Neuronal stem cell (in vitro differentiated cells): Measurements from ENCODE around the gene MTX1.
A peak's percentile ranks its signal among the peaks of the same experiment; 100 is the strongest.

Source experiments
- DNase-seq: peaks from one replicate; pipeline ENCODE4 v3.0.0-alpha.2; 2013; ENCODE audit warnings: low spot score
- H2AFZ ChIP-seq: one replicate; pipeline ENCODE4 v1.6.1; 2013; ENCODE audit warnings: mild to moderate bottlenecking, low read length, inconsistent platforms
- H2AK5ac ChIP-seq: 2 replicates; pipeline ENCODE4 v1.6.1; 2013; ENCODE audit warnings: low read depth, mild to moderate bottlenecking, inconsistent platforms, low read length, moderate library complexity, mixed read lengths
- H2BK120ac ChIP-seq: 2 replicates; pipeline ENCODE4 v1.6.1; 2013; ENCODE audit warnings: low read depth, mild to moderate bottlenecking, inconsistent platforms, low read length, moderate library complexity, mixed read lengths
- H2BK12ac ChIP-seq: one replicate; pipeline ENCODE4 v1.6.1; 2013; ENCODE audit warnings: low read length, inconsistent platforms
- H2BK15ac ChIP-seq: 2 replicates; pipeline ENCODE4 v1.6.1; 2013; ENCODE audit warnings: mild to moderate bottlenecking, low read length, inconsistent platforms, mixed read lengths
- H2BK5ac ChIP-seq: one replicate; pipeline ENCODE4 v1.6.1; 2013; ENCODE audit warnings: inconsistent platforms, mild to moderate bottlenecking, low read length, moderate library complexity
- H3K14ac ChIP-seq: one replicate; pipeline ENCODE4 v1.6.1; 2013; ENCODE audit warnings: low read length, inconsistent platforms
- H3K18ac ChIP-seq: 2 replicates; pipeline ENCODE4 v1.6.1; 2013; ENCODE audit warnings: low read length, inconsistent platforms
- H3K23ac ChIP-seq: 2 replicates; pipeline ENCODE4 v1.6.1; 2013; ENCODE audit warnings: low read depth, mild to moderate bottlenecking, mixed read lengths, low read length, inconsistent platforms; ENCODE audit not compliant: poor library complexity
- H3K27ac ChIP-seq: replicated peaks from 3 replicates; pipeline ENCODE4 v1.5.1; 2013; ENCODE audit warnings: low read length, inconsistent platforms
- H3K27me3 ChIP-seq, 3 experiments: 2 replicates each; pipeline ENCODE4 v1.6.1; 2013; ENCODE audit warnings: low read length in 3 of 3, mild to moderate bottlenecking in 2 of 3, inconsistent platforms in 1 of 3, low read depth in 1 of 3, mixed read lengths in 1 of 3, moderate library complexity in 1 of 3; ENCODE audit not compliant: control insufficient read depth in 3 of 3, insufficient read depth in 3 of 3
- H3K36me3 ChIP-seq, 2 donors: replicated peaks in 1 of 2; 2 replicates each; pipeline ENCODE4 v1.6.1; 2013; ENCODE audit warnings: low read length in 2 of 2; ENCODE audit not compliant: control insufficient read depth in 2 of 2, insufficient read depth in 2 of 2
- H3K4ac ChIP-seq: 2 replicates; pipeline ENCODE4 v1.6.1; 2013; ENCODE audit warnings: inconsistent platforms, mild to moderate bottlenecking, low read length, moderate library complexity
- H3K4me1 ChIP-seq, 2 donors: 1 replicate in 1 of 2; 2 replicates in 1 of 2; pipeline ENCODE4 v1.6.1; 2013; ENCODE audit warnings: low read length in 2 of 2, low read depth in 1 of 2; ENCODE audit not compliant: control insufficient read depth in 2 of 2, insufficient read depth in 1 of 2
- H3K4me2 ChIP-seq: one replicate; pipeline ENCODE4 v1.6.1; 2013; ENCODE audit warnings: mild to moderate bottlenecking, low read length, inconsistent platforms; ENCODE audit not compliant: insufficient read depth, poor library complexity, severe bottlenecking
- H3K4me3 ChIP-seq, 2 donors: 2 replicates each; pipeline ENCODE4 v1.5.1; 2013; ENCODE audit warnings: low read length in 2 of 2, mild to moderate bottlenecking in 2 of 2, inconsistent platforms in 1 of 2, moderate library complexity in 1 of 2
- H3K79me1 ChIP-seq: one replicate; pipeline ENCODE4 v1.6.1; 2013; ENCODE audit warnings: low read depth, mild to moderate bottlenecking, inconsistent platforms, low read length, moderate library complexity
- H3K9ac ChIP-seq: one replicate; pipeline ENCODE4 v1.6.1; 2013; ENCODE audit warnings: mild to moderate bottlenecking, low read depth, low read length, inconsistent platforms; ENCODE audit not compliant: poor library complexity
- H3K9me3 ChIP-seq, 2 donors: replicated peaks in 1 of 2; 2 replicates each; pipeline versions ENCODE3 to v1.6.1; 2013; ENCODE audit warnings: low read length in 2 of 2, mild to moderate bottlenecking in 2 of 2, inconsistent platforms in 1 of 2, low read depth in 1 of 2, mixed read lengths in 1 of 2, moderate library complexity in 1 of 2; ENCODE audit not compliant: control insufficient read depth in 2 of 2, insufficient read depth in 1 of 2
- H4K8ac ChIP-seq: one replicate; pipeline ENCODE4 v1.6.1; 2013; ENCODE audit warnings: low read depth, mild to moderate bottlenecking, inconsistent platforms, low read length, moderate library complexity
- H4K91ac ChIP-seq: one replicate; pipeline ENCODE4 v1.6.1; 2013; ENCODE audit warnings: low read length, low read depth, mild to moderate bottlenecking, inconsistent platforms; ENCODE audit not compliant: poor library complexity
- WGBS, 2 donors: extraction: QIAGEN DNeasy Blood & Tissue Kit; methylation state at CpG; one replicate each; pipeline ENCODE4 v1.1.7; 2013; ENCODE audit warnings: missing lambda C conversion rate in 2 of 2, mixed read lengths in 1 of 2; ENCODE audit not compliant: insufficient read length in 2 of 2, insufficient replicate concordance in 1 of 2; ENCODE audit errors: extremely low coverage in 2 of 2; 5-methylcytosine and 5-hydroxymethylcytosine counted together

Gene MTX1

GRCh38 chr1:155253208-155253607 is 44.7 kb downstream of the MTX1 start:
- Histone ChIP-seq H2BK12ac (no peak overlapping the region), H3K36me3 (peaks cover 7 to 50% of the 10 kb centered on the region in 2 donors), H4K91ac (peak overlapping the region; percentile 39), H3K9ac (peak overlapping the region; percentile 72), H3K4me3 (peak overlapping the region in 1 of 2 donors; percentile 70), H4K8ac (no peak overlapping the region), H3K14ac (no peak overlapping the region), H3K23ac (no peak overlapping the region), H2BK120ac (no peak overlapping the region), H3K27ac (peak overlapping the region; percentile 10), H2BK15ac (no peak overlapping the region), H3K18ac (peak overlapping the region; percentile 16), H3K4me2 (no peak overlapping the region), H2AFZ (no peak overlapping the region), H3K9me3 (no peaks in the 10 kb centered on the region), H2BK5ac (peak overlapping the region; percentile 79), H2AK5ac (no peak overlapping the region), H3K4ac (no peak overlapping the region), H3K79me1 (peaks cover 15% of the 10 kb centered on the region), H3K27me3 (no peaks in the 10 kb centered on the region), H3K4me1 (peaks cover 24 to 29% of the 10 kb centered on the region in 2 donors)
- DNase-seq = no peak
- WGBS, 2 donors = no CpG with 5 or more reads among the region's 5 CpGs

GRCh38 chr1:155253797-155254196 is 45.3 kb downstream of the MTX1 start:
- H2BK15ac ChIP-seq = peak overlapping the region; percentile 35
- no peak for DNase-seq
- peak overlapping the region; percentile 17 for H3K18ac ChIP-seq
- peak overlapping the region; percentile 94 for H3K4me2 ChIP-seq
- H3K4ac ChIP-seq = no peak overlapping the region
- peaks cover 24 to 29% of the 10 kb centered on the region in 2 donors for H3K4me1 ChIP-seq
- no peak overlapping the region for H3K27ac ChIP-seq
- peak overlapping the region; percentile 34 for H4K91ac ChIP-seq
- no peak overlapping the region for H2BK12ac ChIP-seq
- H2BK120ac ChIP-seq = no peak overlapping the region
- H3K27me3 ChIP-seq = no peaks in the 10 kb centered on the region
- no peak overlapping the region for H3K14ac ChIP-seq
- peaks cover 15% of the 10 kb centered on the region for H3K79me1 ChIP-seq
- H3K9ac ChIP-seq = peak overlapping the region; percentile 66
- whole genome bisulfite sequencing, 2 donors = no CpG with 5 or more reads among the region's 5 CpGs
- no peaks in the 10 kb centered on the region for H3K9me3 ChIP-seq
- H2BK5ac ChIP-seq = peak overlapping the region; percentile 79
- no peak overlapping the region for H4K8ac ChIP-seq
- H3K23ac ChIP-seq = peak overlapping the region; percentile 29
- H3K4me3 ChIP-seq = peak overlapping the region in 1 of 2 donors; percentile 70
- H3K36me3 ChIP-seq = peaks cover 6 to 50% of the 10 kb centered on the region in 2 donors
- no peak overlapping the region for H2AFZ ChIP-seq
- no peak overlapping the region for H2AK5ac ChIP-seq

GRCh38 chr1:155254228-155254713 is 45.8 kb downstream of the MTX1 start:
- Histone ChIP-seq H4K8ac (no peak overlapping the region), H3K79me1 (peaks cover 15% of the 10 kb centered on the region), H3K9me3 (no peaks in the 10 kb centered on the region), H2BK12ac (no peak overlapping the region), H3K27ac (no peak overlapping the region), H3K18ac (peak overlapping the region; percentile 99), H3K14ac (peak overlapping the region; percentile 90), H3K4me3 (peak overlapping the region; percentile 70 to 83), H3K4me2 (peak overlapping the region; percentile 94), H2BK5ac (peak overlapping the region; percentile 79), H3K27me3 (no peaks in the 10 kb centered on the region), H4K91ac (peak overlapping the region; percentile 34), H2BK15ac (peak overlapping the region; percentile 23), H3K9ac (peak overlapping the region; percentile 99), H3K36me3 (peaks cover 4 to 47% of the 10 kb centered on the region in 2 donors), H3K23ac (peak overlapping the region; percentile 94), H2AFZ (peak overlapping the region; percentile 97), H2AK5ac (peak overlapping the region; percentile 0), H3K4ac (peak overlapping the region; percentile 57), H2BK120ac (peak overlapping the region; percentile 48), H3K4me1 (peaks cover 24 to 29% of the 10 kb centered on the region in 2 donors)
- DNase-seq = no peak
- WGBS, 2 donors = no CpG with 5 or more reads among the region's 12 CpGs

GRCh38 chr1:155254714-155255242 is 46.3 kb downstream of the MTX1 start:
- H4K91ac ChIP-seq = peak overlapping the region; percentile 57
- no peak overlapping the region for H4K8ac ChIP-seq
- peak overlapping the region; percentile 26 for H3K4ac ChIP-seq
- H2AK5ac ChIP-seq = peak overlapping the region; percentile 0
- H3K4me1 ChIP-seq = peaks cover 24 to 29% of the 10 kb centered on the region in 2 donors
- peak overlapping the region; percentile 97 for H2AFZ ChIP-seq
- H3K27ac ChIP-seq = peak overlapping the region; percentile 56
- no peak for DNase-seq
- no peak overlapping the region for H2BK12ac ChIP-seq
- peak overlapping the region; percentile 90 for H3K14ac ChIP-seq
- peak overlapping the region; percentile 48 for H2BK120ac ChIP-seq
- peak overlapping the region; percentile 94 for H3K23ac ChIP-seq
- peak overlapping the region; percentile 99 for H3K9ac ChIP-seq
- H3K4me3 ChIP-seq = peak overlapping the region; percentile 70 to 83
- peak overlapping the region; percentile 99 for H3K18ac ChIP-seq
- peak overlapping the region; percentile 79 for H2BK5ac ChIP-seq
- H3K9me3 ChIP-seq = no peaks in the 10 kb centered on the region
- H3K79me1 ChIP-seq = peaks cover 15% of the 10 kb centered on the region
- no peaks in the 10 kb centered on the region for H3K27me3 ChIP-seq
- peak overlapping the region; percentile 94 for H3K4me2 ChIP-seq
- peak overlapping the region; percentile 23 for H2BK15ac ChIP-seq
- peaks cover 4 to 50% of the 10 kb centered on the region in 2 donors for H3K36me3 ChIP-seq
- no CpG with 5 or more reads among the region's 35 CpGs for WGBS, 2 donors
